ENCODE data around the gene MTREX.

The MTREX gene

DNA sequence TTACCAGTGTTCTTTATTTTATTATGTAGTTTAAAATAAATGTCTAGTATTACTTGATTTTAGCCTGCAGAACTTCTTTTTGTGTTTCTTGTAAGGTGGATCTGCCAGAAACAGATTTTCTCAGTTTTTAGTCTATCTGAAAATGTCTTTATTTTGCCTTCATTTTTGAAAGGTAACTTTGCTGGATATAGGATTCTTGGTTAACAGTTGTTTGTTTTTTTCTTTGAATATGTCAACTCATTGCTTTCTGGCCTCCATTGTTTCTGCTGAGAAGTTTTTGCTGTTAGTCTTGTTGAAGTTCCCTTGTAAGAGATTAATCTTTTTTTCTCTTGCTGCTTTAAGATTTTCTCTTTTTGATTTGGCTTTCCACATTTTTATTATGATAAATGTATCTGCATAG, 75.5 kb downstream of the MTREX start:
- DNase-seq (ENCODE audit: low spot score) = no peak

GRCh38 chr5:55384072-55384471, 76.3 kb downstream of the MTREX start:
- DNase-seq (ENCODE audit: low spot score) = no peak

DNA sequence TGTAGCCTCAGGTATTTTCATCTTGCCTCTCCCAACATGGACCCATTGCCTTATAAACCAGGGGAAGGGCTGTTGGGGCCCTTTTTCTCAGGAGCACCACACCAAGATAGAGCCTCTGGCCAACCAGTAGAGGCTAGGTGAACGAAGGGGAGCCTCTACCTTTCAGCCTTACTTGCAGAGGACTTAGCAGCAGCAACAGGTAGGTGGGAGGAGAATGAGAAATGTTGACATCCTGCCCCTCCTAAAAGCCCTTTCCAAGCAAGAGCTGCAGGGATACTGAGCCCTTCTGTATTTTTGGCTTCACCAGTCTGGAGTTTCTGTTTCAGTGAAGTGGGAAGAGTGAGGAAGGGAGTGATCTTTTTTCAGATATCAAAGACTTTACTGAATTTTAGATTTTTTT, 77.4 kb downstream of the MTREX start:
- no peak for DNase-seq (ENCODE audit: low spot score)

GRCh38 chr5:55385846-55386245, 78.1 kb downstream of the MTREX start:
- DNase-seq (ENCODE audit: low spot score) = no peak

DNA sequence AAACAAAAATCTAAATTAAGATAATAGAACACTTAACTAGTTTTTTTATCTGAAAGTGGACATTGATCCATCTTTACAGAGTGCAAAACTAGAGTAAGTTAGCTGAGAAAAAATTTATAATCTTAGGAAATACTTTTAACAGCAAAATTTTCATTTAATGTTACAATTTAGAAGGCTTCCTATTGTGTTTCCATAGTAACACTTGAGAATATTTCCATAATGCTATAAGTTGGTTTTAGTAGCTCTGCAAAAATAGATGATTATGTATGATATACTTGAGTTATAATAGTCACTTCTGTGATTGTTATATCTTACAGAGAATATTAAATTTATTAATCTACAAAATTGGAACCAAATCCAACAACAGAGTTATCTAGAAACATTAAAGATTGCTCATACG, 78.6 kb downstream of the MTREX start:
- DNase-seq (ENCODE audit: low spot score) = no peak

DNA sequence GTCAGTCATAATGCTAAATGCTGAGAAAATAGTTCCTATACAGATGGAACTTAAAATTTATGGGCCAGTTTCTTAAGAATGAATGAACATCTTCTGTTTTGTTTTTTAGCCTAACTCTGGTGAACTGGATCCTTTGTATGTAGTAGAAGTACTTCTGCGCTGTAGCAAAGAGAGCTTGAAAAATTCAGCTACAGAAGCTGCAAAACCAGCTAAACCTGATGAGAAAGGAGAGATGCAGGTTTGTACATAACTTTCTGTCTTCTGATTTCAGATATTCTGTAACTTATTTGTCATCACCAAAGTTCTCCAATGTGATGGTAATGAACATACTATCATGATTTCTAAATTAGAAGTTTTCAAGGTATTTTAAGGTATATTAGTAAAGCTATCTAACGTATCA, 80.1 kb downstream of the MTREX start:
- no peak for DNase-seq (ENCODE audit: low spot score)

DNA sequence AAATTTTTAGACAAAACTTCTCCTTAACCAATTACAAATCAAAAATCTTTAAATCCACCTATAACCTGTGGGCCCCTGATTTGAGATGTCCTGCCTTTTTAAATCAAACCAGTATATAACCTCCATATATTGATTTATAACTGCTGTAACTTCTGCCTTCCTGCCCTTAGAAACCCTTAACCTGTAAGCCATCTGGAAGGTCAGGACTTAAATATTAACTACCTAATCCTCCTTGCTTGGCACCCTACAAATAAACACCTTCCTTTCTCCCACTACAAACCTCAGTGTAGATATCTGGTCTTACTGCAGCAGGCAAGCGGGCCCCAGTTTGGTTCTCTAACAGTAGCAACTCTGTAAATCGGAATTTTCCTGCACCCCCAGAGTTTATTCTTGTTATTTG, 83.9 kb downstream of the MTREX start:
- no peak for DNase-seq (ENCODE audit: low spot score)

DNA sequence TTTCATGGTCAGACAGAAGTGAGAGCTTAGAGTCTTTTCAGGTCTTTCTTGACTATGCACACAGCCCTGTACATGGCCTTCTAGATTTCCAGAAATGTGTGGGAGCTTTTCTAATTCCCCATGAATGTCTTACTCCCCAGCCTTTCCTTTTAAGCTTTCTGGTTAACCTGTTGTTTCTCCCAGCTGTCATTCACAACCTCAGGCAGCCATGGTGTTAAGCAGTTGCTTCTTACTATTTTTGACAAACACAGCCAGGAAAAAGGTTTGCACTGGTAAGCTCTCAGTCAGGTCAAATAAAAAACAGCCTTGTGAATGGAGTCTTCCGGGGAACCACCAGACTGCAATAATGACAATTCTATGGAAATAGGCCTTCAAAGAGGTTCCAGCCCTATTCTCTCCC, 84.9 kb downstream of the MTREX start:
- DNase-seq (ENCODE audit: low spot score) = no peak

DNA sequence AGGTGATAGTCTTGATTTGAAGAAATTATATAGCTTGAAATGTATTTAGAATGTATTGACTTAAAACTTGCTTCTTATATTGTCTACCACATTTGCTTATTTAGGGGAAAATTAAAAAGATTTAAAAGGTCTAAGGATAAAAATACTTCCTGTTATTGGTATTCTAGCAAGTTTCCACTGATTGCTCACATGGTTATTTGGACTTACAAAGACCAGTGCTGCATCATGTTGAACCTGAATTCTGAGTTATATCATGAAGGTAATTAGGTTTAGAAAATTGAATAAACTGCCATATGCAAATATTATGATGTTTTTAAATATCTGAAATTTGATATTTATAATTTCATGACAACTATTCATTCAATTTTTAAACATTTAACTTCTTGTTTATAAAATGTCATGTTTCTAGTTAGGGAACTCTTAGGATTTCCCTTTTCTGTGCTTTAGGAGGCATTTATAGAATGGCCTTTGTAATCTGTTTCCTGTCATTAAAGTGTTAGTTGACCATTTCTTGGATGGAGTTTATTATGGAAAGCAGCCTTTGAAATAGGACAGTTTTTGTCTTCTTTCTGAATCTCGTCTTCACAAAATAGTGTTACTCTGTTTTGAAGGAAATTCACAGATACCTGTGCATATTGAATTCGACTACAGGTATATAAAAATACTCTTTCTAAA, 85.8 kb downstream of the MTREX start:
- DNase-seq (ENCODE audit: low spot score) = no peak

- DNase-seq (ENCODE audit: low spot score) = no peak
Observed at GRCh38 chr5:55402199-55402598, 94.4 kb downstream of the MTREX start.

- no peak for DNase-seq (ENCODE audit: low spot score)
Observed at GRCh38 chr5:55406292-55406691, 98.5 kb downstream of the MTREX start.

GRCh38 chr5:55407059-55407684, 99.4 kb downstream of the MTREX start:
- DNase-seq (ENCODE audit: low spot score) = peak; percentile 37

DNA sequence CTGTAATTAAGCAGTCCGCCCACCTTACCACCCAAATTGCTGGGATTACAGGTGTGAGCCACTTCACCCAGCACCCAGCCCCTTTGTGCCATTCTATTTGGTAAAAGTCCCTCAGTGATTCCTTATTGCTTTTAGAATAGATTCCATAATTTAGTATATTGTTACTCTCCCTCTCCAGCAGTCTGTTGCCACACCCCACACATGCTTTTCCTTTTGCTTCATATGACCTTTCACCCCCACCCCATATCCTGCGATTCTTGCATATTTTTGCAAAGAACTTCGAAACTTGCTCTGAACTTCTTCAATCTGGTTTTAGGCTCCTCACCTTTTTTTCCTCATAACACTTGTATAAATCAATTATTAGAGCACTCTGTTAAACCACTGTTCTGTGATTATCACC, 100.2 kb downstream of the MTREX start:
- no peak for DNase-seq (ENCODE audit: low spot score)

GRCh38 chr5:55409775-55410174, 102.0 kb downstream of the MTREX start:
- no peak for DNase-seq (ENCODE audit: low spot score)

GRCh38 chr5:55410845-55411244, 103.1 kb downstream of the MTREX start:
- no peak for DNase-seq (ENCODE audit: low spot score)

DNA sequence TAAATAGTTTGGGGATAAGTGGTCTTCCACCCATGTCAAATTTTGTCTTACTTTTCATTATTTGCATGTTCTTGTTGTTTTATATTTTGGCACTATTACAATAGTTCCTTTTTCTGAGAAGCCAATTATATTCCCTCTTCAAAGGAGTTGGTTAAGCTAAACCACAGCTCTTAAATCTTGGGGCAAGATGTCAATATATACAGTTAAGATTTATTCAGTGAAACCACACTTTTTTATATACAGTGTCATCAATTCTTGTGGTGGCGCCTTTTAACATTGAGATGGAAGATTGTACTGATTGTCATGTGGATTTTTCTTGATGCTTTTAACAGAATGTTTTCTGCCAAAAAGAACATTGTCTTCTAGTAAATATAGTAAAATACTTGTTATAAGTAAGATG, 104.1 kb downstream of the MTREX start:
- no peak for DNase-seq (ENCODE audit: low spot score)

- DNase-seq (ENCODE audit: low spot score) = no peak
Observed at GRCh38 chr5:55413644-55414043, 105.9 kb downstream of the MTREX start.

DNA sequence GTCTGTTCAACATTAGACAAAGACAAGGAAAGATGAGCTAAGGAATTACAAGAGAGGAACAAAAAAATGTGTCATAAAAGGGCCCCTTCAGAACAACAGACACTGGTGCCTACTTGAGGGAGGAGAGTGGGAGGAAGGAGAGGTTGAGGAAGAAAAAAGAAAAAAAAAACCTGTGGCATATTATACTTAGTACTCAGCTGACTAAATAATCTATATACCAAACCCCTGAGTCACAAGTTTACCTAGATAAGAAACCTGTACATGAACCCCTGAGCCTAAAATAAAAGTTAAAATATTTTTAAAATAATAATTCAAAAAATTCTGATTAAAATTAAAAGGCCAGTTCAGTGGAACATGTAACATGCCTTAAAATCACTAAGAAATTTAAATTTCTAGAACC, 107.3 kb downstream of the MTREX start:
- DNase-seq (ENCODE audit: low spot score) = peak; percentile 40

DNA sequence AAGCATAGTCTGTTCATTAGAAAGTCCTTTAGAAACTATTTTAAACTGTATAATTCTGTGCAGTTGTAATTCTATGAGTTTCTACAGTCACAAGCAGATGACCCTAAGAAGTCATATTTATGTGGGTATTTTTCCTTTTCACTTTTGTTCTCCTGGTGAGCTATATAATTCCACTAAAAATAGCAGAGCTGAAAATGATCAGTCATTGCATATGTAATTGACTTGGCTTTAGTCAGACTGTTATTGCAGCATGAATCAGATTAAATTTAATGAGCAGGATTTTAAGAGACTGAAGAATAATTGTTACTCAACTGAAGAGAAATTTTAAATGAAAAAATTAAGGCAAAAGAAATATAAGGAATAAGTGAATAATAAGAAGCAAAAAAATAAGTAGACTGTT, 108.5 kb downstream of the MTREX start:
- DNase-seq (ENCODE audit: low spot score) = no peak

- peak; percentile 49 for DNase-seq (ENCODE audit: low spot score)
Observed at GRCh38 chr5:55418994-55419968, 111.5 kb downstream of the MTREX start.

- DNase-seq (ENCODE audit: low spot score) = peak; percentile 43
Observed at GRCh38 chr5:55421074-55421529, 113.3 kb downstream of the MTREX start.

DNA sequence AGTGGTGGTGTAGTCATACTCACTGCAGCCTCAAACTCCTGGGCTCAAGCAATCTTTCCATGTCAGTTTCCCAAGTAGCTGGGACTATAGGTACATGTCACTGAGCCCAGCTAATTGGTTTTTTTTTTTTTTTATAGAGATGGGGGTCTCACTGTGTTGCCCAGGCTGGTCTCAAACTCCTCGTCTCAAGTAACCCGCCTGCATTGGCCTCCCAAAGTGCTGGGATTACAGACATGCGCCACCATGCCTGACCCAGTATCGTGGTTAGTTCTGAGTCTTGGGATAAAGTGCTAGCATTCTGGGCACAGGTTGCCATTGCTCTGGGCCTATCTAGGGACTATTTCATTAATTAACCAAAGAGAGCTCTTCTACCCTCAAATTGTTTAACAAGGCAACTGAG, 118.7 kb downstream of the MTREX start:
- DNase-seq (ENCODE audit: low spot score) = no peak

GRCh38 chr5:55427157-55427556, 119.4 kb downstream of the MTREX start:
- DNase-seq (ENCODE audit: low spot score) = peak; percentile 33

Data from kidney tubule cell (primary cell).